Choroid plexus epithelial cell (primary cell): ENCODE data around the gene ZMIZ1.

Experiments
- DNase-seq: peaks from one replicate; pipeline ENCODE4 v3.0.0-alpha.2; 2010; ENCODE audit warnings: low read depth
- H3K4me3 ChIP-seq: 2 replicates; pipeline ENCODE4 v1.5.1; 2011; ENCODE audit warnings: low read depth, mild to moderate bottlenecking, control low read depth, low read length, moderate library complexity
- CTCF ChIP-seq: conservative IDR thresholded peaks from 2 replicates; pipeline ENCODE4 v1.5.1; 2011; ENCODE audit warnings: low read depth, mild to moderate bottlenecking, control low read depth, inconsistent platforms, low read length, moderate library complexity

Gene ZMIZ1

DNA sequence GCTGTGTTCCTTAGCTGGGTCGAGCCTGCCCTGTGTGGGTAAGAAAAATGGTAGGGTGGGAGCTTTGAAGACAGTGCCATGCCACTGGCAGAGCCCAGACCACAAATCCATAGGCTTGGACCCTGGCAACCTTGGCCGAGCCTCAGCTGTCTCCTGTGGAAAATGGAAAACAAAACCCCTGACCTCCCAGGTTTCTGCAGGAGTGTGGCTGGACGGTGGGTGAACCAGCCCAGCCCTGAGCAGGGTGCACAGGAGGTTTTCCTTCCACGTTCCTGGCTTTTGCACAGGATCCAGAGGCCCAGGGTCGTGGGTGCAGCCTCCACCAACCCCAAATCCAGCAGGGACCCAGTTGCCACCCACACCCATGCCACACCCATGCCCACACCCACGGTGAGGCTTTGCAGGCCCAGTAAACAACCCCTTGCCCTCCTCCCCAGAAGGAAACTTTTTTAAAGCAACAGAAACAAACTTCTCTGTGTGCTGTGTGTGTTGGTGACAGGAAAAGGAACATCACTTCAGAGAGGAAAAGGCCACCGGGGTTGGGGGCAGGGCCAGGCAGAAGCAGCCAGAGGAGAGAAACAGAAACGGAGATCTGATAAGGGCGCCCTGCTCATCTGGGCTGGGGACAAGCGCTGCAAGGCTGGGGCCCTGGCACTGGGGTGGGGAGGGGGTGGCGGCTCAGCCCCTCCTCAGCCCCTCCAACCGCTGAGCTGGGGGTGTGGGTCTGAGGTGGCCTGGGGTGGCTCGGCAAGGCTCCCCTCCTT, 20.7 kb upstream of the ZMIZ1 start:
- TF ChIP-seq CTCF, result no peak
- DNase-seq, result no peak
- no peak overlapping the region for H3K4me3 ChIP-seq

DNA sequence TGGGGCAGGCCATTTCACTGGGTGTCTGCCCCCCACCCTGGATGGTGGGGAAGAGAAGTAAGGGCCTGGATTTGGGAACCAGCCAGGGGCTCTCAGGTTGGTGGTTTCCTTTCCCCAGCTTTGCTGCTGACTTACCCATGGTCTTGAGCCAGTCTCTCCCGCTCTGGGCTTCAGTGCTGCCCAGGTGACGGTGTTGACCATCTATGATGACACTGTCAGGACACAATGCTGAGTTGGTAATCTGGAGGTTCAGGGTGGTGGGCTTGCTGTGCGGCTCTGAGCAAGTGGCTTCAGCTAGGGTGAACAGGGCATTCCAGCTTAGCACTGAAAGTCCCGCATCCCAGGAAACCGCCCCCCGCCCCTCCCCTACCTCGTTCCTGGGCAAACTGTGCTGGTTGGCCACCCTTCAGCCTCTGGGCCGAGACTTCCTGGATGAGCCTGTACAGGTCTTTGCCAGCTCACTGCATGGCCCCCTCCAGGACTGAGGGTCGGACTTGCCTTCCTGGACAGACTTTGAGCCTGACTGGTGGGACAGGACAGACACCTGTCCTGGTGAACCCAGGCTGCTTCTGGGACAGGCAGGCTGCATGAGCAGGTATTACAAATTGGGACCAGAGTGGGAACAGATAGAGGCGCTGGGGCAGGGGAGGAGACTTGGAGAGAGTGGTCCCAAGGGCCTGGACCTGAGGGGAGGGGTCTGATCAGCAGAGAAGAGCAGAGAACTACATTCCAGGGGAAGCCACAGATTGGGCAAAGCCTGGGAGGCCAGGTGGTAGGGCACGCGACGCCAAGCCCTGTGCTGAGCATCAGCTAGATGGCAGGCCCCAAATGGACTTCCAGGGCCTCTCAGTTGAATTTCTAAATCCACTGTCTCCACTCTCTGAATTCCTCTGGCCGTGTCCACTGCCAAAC, 19.9 kb upstream of the ZMIZ1 start:
- H3K4me3 ChIP-seq, result no peak overlapping the region
- DNase-seq, result no peak
- TF ChIP-seq CTCF, result no peak

DNA sequence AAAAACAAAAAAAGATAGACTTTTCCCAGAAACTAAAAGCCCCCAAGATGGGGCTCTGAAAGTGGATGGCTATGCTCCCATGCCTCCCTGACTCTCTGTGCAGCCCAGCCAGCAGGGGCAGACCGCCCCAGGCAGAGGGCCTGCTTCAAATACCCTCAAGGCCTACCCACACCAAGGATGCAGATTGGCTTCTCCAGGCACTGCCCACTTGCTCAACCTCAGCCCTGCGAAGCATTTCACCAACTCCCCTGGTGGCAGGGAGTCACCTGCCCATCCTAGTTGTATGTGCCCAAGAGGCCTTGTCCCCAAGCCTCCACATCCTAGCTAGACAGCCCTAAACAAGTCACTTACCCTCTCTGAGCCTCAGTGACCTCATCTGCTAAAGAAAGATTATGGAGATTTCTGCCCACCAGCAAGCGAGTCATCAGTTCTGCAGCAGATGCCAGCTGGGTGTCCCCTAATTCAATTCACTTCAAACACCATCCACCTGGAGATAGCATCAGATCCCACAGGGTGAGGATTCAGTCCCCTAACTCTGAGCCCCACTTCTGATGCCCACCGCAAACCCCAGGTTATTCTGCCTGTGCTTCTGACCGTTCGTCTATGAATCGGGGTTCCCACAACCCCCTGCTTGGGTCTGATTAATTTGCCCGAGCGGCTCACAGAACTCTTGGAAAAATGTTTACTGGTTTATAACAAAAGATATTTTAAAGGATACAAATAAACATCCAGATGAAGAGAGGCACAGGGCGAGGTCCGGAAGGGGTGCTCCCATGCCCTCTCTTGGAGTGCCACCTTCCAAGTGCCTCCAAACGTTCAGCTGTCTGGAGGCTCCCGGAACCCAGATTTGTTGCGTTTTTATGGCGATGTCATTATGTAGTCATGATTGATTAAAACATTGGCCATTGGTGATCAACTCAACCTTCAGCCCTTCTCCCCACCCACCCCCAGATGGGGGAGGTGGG, 18.6 kb upstream of the ZMIZ1 start:
- TF ChIP-seq CTCF, result no peak
- no peak for DNase-seq
- no peak overlapping the region for H3K4me3 ChIP-seq

- no peak for DNase-seq
- TF ChIP-seq CTCF, result no peak
- no peak overlapping the region for H3K4me3 ChIP-seq
These were observed 17.7 kb upstream of the ZMIZ1 start for GRCh38 chr10:79050896-79051555.

- no peak overlapping the region for H3K4me3 ChIP-seq
- no peak for TF ChIP-seq CTCF
- DNase-seq, result no peak
These were observed 17.0 kb upstream of the ZMIZ1 start for GRCh38 chr10:79051766-79052165.

- DNase-seq, result peak; percentile 42
- peak; percentile 57 for TF ChIP-seq CTCF
- no peak overlapping the region for H3K4me3 ChIP-seq
These were observed 16.3 kb upstream of the ZMIZ1 start for GRCh38 chr10:79052291-79053080.
